ENCODE data around the gene TBCK.

The TBCK gene

DNA sequence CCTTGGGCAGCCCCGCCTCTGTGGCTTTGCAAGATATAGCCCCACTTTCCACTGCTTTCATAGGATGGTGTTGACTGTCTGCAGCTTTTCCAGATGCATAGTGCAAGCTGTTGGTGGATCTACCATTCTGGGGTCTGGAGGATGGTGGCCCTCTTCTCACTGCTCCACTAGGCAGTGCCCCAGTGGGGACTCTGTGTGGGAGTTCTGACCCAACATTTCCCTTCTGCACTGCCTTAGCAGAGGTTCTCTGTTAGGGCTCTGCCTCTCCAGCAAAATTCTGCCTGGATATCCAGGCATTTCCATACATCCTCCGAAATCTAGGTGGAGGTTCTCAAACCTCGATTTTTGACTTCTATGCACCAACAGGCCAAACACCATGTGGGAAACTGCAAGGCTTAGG lies 153.7 kb downstream of the TBCK start:
- FAIRE-seq (no peak), DNase-seq (ENCODE audit: insufficient read length, low spot score) (no peak)
- TF ChIP-seq, protein P1, sequence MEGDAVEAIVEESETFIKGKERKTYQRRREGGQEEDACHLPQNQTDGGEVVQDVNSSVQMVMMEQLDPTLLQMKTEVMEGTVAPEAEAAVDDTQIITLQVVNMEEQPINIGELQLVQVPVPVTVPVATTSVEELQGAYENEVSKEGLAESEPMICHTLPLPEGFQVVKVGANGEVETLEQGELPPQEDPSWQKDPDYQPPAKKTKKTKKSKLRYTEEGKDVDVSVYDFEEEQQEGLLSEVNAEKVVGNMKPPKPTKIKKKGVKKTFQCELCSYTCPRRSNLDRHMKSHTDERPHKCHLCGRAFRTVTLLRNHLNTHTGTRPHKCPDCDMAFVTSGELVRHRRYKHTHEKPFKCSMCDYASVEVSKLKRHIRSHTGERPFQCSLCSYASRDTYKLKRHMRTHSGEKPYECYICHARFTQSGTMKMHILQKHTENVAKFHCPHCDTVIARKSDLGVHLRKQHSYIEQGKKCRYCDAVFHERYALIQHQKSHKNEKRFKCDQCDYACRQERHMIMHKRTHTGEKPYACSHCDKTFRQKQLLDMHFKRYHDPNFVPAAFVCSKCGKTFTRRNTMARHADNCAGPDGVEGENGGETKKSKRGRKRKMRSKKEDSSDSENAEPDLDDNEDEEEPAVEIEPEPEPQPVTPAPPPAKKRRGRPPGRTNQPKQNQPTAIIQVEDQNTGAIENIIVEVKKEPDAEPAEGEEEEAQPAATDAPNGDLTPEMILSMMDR (IDR thresholded peaks at IDR 0.05; ENCODE audit: insufficient read depth, missing control alignments) = no peak

DNA sequence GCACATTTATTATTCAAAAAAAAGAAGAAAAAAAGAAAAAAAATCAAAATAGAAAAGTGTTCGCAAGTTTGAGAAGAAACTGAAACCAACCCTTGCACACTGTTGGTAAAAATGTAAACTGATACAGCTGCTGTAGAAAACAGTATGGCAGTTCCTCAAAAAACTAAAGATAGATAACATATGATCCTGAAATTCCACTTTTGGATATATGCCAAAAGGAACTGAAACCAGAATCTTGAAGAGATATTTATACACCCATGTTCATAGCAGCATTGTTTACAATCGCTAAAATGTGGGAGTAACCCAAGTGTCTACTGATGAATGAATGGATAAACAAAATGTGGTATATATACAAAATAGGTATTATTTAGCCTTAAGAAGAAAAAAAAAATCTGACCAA lies 155.4 kb downstream of the TBCK start:
- no peak for DNase-seq (ENCODE audit: insufficient read length, low spot score)

DNA sequence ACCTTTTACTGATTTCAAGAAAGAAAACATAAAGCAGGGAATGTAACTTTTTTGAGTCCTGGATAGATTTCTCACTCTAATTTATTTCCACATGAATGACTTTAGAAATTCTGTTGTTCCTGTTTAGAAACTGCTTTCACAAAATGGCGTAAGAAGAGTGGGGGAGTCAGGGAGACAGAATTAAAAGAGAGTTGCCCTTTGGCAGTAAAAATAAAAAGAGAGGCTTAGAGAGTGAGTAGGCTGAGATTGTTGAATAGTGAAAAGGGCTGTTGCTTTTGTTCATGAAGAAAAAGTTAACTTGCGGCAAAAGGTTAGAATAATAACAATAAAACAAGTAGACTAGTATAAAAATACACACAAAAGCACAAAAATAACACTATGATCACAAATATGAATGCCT lies 166.1 kb downstream of the TBCK start:
- FAIRE-seq (no peak), DNase-seq (ENCODE audit: insufficient read length, low spot score) (no peak)
- TF ChIP-seq, protein P1 (IDR thresholded peaks at IDR 0.05; ENCODE audit: insufficient read depth, missing control alignments) = no peak

More for the DNA sequence above, 155.4 kb downstream of the TBCK start:
- FAIRE-seq = no peak
- TF ChIP-seq, protein P1 (IDR thresholded peaks at IDR 0.05; ENCODE audit: insufficient read depth, missing control alignments) = no peak

DNA sequence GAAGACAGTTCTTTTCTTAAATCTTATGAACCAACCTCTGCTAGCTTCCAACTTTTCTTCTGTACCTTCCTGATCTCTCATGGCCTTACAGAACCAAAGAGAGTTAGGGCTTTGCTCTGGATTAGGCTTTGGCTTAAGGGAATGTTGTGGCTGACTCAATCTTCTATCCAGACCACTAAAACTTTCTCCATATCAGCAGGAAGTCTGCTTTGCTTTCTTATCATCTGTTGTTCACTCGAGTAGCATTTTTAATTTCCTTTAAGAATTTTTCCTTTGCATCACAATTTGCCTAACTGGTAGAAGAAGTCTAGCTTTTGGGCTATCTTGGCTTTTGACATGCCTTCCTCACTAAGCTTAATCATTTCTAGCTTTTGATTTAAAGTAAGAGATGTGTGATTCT lies 167.0 kb downstream of the TBCK start:
- TF ChIP-seq, protein P1 (IDR thresholded peaks at IDR 0.05; ENCODE audit: insufficient read depth, missing control alignments) = no peak
- DNase-seq (ENCODE audit: insufficient read length, low spot score) = no peak
- FAIRE-seq = no peak

DNA sequence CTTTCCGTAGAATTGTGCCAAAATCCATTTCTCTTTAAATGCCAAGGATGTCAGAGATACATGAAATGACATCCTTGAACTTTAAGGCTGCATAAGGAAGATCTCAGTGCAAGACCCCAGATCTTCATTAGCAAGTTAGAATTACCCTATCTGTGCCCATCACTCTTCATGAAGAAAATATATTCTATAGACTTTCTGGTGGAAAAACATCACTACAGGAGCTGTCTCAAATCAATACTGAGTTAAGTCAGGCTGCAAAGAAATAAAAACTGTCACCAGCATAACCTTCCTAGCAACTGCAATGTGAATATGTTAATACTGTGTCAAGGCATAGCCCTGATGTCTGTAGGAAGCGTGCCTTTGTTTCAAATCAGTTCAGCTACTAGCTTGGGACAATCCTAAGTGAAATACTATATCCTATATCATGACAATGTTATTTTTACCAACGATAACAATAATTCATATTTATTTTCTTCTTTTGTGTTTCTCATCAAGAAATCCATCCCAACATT lies 173.3 kb downstream of the TBCK start:
- FAIRE-seq = no peak

DNA sequence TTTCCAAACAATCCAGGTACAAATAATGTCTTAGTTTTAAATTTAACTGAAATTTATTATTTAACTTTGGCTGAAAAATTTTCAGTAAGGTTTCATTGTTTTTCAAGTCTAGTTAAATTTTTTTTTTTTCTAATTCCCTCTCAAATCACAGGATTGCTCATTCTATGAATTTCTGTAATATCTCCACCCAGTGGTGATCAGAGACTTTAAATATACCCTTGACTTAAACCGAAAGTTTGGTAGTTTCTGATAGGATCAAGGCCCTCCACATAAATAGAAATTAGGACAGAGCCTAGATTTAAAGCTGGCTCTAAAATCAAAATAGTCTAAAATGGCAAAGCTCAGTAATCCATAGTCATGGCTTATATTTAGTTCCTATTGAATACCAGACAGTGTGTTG lies 175.4 kb downstream of the TBCK start:
- TF ChIP-seq, protein P1 (IDR thresholded peaks at IDR 0.05; ENCODE audit: insufficient read depth, missing control alignments) = no peak
- no peak for DNase-seq (ENCODE audit: insufficient read length, low spot score)
- no peak for FAIRE-seq

More for the DNA sequence above, 173.3 kb downstream of the TBCK start:
- DNase-seq (ENCODE audit: insufficient read length, low spot score) = no peak
- TF ChIP-seq, protein P1 (IDR thresholded peaks at IDR 0.05; ENCODE audit: insufficient read depth, missing control alignments) = no peak

DNA sequence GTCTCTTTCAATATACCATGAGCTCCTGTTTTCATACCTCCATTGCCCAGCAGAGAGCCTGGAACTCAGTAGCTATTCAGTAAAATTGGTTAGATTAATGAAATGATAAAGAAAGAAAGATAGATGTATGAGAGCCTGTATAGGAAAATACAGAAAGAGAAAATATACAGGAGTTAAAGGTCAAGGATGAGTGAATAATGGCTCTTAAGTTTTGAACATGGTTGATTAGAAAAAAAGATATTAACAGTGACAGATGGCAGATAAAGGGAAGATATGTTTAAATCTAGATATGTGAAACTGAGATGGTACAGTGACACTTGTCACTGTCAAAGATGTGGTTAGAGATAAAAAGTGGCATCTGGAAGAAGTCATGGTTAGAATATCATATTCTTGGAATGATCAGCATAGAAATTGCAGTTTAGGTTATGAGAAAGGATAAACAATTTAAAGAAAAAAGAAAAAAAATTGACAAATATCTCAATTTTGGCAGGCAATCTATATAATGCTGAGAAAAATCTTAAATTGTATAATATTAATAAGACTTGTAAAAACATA lies 179.2 kb downstream of the TBCK start:
- no peak for DNase-seq (ENCODE audit: insufficient read length, low spot score)
- TF ChIP-seq, protein P1 (IDR thresholded peaks at IDR 0.05; ENCODE audit: insufficient read depth, missing control alignments) = no peak
- FAIRE-seq = no peak
